K562 (cell line): ENCODE measurements around the gene CD9.

Source experiments
- CTCF ChIP-seq, 3 experiments: IDR thresholded peaks in 2 of 3; conservative IDR thresholded peaks in 1 of 3; 2 replicates each; pipeline ENCODE4 v1.5.1; 2011 to 2012; ENCODE audit warnings: low read length in 3 of 3, mild to moderate bottlenecking in 3 of 3, control low read depth in 2 of 3, improper control_type of control experiment in 1 of 3, inconsistent platforms in 1 of 3, low read depth in 1 of 3, mixed read lengths in 1 of 3, moderate library complexity in 1 of 3; ENCODE audit not compliant: insufficient read depth in 2 of 3
- CXXC5 ChIP-seq: fragments of 250-450 bp; sonication (Bioruptor Pico); IDR thresholded peaks from 2 replicates; pipeline ENCODE4 v1.8.0; 2022; ENCODE audit warnings: inconsistent platforms, mild to moderate bottlenecking, moderate library complexity
- PHB2 ChIP-seq: fragments of 450-650 bp; IDR thresholded peaks from 2 replicates; pipeline ENCODE4 v1.6.1; 2017; ENCODE audit warnings: low read depth
- SP1 ChIP-seq: sonication (generic); formaldehyde crosslinking; IDR thresholded peaks from 2 replicates; pipeline ENCODE4 v1.8.1; 2022; ENCODE audit warnings: mild to moderate bottlenecking, missing genetic modification reagents
- ZNF830 ChIP-seq: fragments of 250-450 bp; sonication (Bioruptor Pico); IDR thresholded peaks from 2 replicates; pipeline ENCODE4 v1.5.0; 2021; ENCODE audit warnings: mild to moderate bottlenecking

- TF ChIP-seq ZNF830 (CRISPR knock-in tag) (no peak), SP1 (no peak), CTCF (IDR thresholded peaks at IDR 0.05 in 2 of 3, conservative IDR thresholded peaks at IDR 0.05 in 1 of 3; ENCODE audit: insufficient read depth in 2 of 3, low read depth in 1 of 3, low read length in 3 of 3) (no peak), CXXC5 (CRISPR knock-in tag) (no peak), PHB2 (no peak)
Observed at GRCh38 chr12:6201213-6201608, 1.0 kb downstream of the CD9 start.
